Measurements from ENCODE around the gene NBPF15.
"Not testable (repeated sequence)": the region's sequence is repeated elsewhere in the genome, so short reads cannot be mapped to it uniquely, and the experiment has no call there.

NBPF15 gene

GRCh38 chr1:144461136-144461759, at the start of gene NBPF15:
NBPF15 (minus strand) TSS chr1:144461669; CDS start chr1:144440003, 21,666 bp downstream.
- peak; percentile 81 for DNase-seq

DNA sequence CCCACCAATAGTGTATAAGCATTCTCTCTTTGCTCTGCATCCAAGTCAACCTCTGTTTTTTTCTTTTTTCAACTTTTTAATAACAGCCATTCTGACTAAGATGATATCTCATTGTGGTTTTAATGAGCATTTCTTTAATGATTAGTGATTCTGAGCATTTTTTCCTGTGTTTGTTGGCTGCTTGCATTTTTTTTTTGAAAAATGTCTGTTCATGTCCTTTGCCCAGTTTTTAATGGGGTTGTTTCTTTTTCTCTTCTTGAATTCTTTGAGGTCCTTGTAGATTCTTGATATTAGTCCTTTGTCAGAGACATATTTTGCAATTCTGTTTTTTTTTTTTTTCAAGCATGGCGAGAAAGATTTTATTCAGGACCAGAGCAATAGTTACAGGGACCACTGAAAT, 35.0 kb upstream of the NBPF15 start:
- DNase-seq = not testable (repeated sequence)

DNA sequence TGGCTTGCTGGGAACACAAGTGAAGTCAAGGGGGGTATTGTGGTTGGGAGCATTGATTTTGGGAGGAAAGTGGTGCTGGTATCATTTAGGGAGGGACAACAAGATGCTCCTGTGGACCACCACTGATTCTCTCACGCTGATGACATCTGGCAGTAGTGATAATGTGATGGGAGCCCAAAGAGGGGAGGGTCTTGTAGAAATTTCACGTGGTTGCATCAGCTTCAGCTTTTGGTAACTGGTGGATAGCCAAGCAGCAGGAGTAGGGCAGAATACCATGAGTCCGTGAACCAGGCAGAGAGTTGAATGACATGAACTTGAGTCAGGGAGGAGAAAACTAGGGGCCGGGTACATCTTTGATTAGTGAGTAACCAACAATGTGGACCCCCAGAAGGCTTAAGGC, 32.7 kb upstream of the NBPF15 start:
- not testable (repeated sequence) for DNase-seq

DNA sequence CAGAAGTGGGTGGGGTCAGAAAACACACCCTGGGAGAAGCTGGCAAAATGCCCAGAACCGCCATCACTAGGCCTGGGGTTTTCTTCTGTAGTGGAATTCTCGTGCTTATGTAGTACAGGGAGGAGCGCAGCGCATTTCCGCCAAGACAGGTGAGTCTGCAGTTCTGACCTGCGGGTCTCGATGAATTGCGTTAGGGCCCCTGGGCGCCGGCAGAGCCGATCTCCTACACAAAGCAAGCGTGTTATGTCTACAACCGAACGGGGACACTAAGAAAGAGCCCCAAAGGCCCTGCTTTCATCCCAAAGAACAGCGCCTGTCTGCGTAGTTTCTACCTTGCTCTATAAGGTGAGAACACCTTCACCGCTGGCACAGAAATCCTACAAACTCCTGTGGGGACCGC, 28.9 kb upstream of the NBPF15 start:
- peak; percentile 53 for DNase-seq

GRCh38 chr1:144487002-144487401, 25.5 kb upstream of the NBPF15 start:
- not testable (repeated sequence) for DNase-seq

DNA sequence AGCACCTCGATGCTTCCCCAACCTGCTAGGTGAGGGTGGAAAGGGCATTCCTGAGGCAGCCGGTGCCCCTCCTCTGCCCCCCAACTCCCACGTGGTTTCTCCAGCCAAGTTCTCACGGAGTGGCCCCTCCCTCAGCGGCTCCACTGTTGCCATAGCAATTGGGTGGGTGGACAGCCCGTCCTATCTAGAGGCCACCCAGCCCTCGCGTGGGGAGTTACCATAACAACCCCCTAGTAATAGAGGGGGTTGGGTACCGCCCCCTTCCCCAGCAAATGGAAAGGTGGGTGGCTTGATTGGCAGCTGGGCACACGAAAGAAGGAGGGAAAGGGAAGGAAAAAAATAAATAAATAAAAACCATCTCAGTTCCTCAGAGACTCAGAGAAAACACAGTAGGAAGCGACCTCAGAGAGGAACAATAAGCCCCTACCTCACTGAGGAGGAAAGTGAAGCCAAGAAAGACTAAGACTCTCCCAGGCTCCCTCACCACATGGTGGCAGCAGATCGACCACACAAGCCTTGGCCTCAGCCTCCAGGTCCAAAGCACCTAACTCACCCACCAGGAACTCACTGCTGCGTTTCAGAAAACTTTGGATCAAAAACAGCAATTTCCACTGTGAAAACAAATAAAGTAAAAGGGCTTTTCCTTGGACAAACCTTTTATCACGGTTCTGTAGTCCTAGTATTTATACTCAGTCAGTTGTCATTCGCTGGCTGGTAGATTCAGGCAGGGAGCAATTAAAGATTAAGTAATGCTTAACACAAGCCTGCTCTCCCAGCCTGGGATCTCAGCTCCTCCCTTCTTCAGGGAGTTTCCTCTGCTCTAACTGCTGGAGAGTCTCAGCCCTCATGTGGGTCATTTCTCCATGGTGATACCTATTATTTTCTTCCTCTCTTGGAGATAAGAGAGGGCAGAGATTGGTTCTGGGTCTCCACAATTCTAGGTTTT, 23.9 kb upstream of the NBPF15 start:
- not testable (repeated sequence) for DNase-seq

DNA sequence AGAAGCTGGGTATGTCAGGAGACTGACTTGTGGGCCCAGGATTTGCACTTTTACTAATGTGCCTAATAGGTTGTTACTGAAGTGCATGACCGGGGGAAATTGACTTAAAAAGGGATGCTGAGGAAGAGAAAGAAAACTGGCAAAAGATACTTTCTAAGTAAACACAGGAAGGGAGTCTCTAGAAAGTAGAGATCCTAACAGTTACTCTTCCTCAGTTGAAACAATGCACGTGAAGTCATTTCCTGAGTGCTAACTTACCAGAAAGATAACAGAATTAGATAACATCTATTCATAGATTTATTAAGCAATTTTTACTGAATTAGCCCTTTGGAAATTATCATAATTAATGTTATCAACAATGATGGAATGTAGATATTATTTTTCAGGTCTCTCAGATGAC, 12.4 kb upstream of the NBPF15 start:
- not testable (repeated sequence) for DNase-seq

- not testable (repeated sequence) for DNase-seq
Observed at GRCh38 chr1:144471434-144471833, 10.0 kb upstream of the NBPF15 start.

DNA sequence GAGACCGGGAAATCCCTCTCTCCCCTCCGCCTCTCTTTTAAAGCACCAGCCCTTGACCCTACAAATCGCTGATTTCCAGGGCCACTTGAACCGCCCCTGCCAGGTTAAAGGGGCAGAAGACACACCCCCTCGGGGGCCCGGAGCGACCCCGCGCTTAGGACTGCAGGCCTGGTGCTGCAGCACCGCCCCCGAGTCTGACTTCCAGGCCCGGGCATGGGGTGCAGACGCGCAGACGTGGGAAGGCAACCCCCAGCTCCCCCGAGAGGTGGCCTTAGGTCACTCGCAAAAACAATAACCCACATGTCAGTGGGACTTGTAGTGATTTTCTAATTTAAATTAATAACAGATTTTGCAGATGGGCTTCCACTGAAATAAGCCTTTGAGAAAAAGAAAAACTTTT, 309 bp upstream of the NBPF15 start:
- DNase-seq = not testable (repeated sequence)

DNA sequence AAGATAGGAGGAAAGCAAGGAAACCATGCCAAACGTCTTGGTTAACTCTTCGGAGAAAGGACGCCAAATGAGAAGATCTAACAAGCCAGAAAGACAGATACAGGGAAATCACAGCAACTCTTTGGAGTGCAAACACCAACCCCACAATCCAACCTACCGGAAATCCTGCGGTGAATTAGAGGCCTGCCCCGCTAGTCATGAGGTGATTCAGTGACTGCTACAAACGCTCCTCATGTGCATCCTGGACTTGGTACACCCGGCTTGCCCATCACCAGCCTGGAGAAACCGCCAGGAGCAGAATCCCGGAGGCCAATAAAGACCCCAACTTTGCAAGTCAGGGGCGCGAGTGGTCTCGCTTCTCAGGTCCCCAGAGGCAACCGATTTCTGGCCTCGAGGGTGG, 783 bp downstream of the NBPF15 start:
- not testable (repeated sequence) for DNase-seq

GRCh38 chr1:144442402-144442801, 19.1 kb downstream of the NBPF15 start:
- DNase-seq = not testable (repeated sequence)

GRCh38 chr1:144439737-144440136, 21.7 kb downstream of the NBPF15 start:
- DNase-seq = not testable (repeated sequence)

GRCh38 chr1:144418891-144419694, 42.4 kb downstream of the NBPF15 start:
- DNase-seq = peak; percentile 88

GRCh38 chr1:144413404-144414118, 47.9 kb downstream of the NBPF15 start:
- not testable (repeated sequence) for DNase-seq

- peak; percentile 92 for DNase-seq
Observed at GRCh38 chr1:144412491-144413403, 48.7 kb downstream of the NBPF15 start.

DNA sequence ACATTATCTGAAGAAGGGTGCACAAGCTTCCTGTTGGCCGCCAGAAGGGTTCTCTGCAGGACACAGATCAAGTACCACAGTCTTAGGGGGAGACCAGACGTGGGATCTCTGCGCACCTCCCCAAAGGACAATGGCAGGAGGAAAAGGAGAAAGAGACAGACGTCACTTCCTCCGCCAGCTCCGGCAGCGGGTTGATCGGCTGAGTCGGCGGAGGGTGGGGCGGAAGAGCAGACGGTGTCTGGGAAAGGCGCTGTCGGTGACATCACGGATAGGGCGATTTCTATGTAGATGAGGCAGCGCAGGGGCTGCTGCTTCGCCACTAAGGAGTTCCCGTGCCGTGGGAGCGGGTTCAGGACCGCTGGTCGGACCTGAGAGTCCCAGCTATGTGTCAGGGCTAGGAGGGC, 49.4 kb downstream of the NBPF15 start:
- peak; percentile 79 for DNase-seq

- DNase-seq = not testable (repeated sequence)
Observed at GRCh38 chr1:144402807-144403206, 58.7 kb downstream of the NBPF15 start.

- not testable (repeated sequence) for DNase-seq
Observed at GRCh38 chr1:144371651-144372050, 89.8 kb downstream of the NBPF15 start.
